HT1080 (cell line): ENCODE measurements around the gene ENTPD6. TPM values are rescaled to one million over a fixed set of nuclear protein-coding genes. Genes with fewer than 3 reads are reported as not detected.
"Not testable (repeated sequence)": the region's sequence is repeated elsewhere in the genome, so short reads cannot be mapped to it uniquely, and the experiment has no call there.

Experiments used
- DNase-seq: peaks from one replicate; pipeline ENCODE4 v3.0.0-alpha.2; 2015; ENCODE audit warnings: low read depth
- polyA plus RNA-seq, 2 experiments: library from polyadenylated mRNA; depleted of rRNA; stranded (reverse); fragments of >200 nt; gene quantifications; 2 replicates each; pipeline ENCODE4 v1.2.3, GENCODE V29; 2015
- total RNA-seq: library from RNA; depleted of rRNA; stranded (reverse); fragments of >200 nt; shearing (Covaris generic); gene quantifications from 2 replicates; pipeline ENCODE4 v1.2.3, GENCODE V29; 2014; rRNA removed

The ENTPD6 gene
- 96.1 and 107 TPM in 2 replicates for total RNA-seq
- polyA plus RNA-seq (2015; cell fraction: cytosol; rRNA removed) = 87.1 and 94.7 TPM in 2 replicates
- polyA plus RNA-seq (2015; cell fraction: nucleus; rRNA removed) = 167 and 180 TPM in 2 replicates

DNA sequence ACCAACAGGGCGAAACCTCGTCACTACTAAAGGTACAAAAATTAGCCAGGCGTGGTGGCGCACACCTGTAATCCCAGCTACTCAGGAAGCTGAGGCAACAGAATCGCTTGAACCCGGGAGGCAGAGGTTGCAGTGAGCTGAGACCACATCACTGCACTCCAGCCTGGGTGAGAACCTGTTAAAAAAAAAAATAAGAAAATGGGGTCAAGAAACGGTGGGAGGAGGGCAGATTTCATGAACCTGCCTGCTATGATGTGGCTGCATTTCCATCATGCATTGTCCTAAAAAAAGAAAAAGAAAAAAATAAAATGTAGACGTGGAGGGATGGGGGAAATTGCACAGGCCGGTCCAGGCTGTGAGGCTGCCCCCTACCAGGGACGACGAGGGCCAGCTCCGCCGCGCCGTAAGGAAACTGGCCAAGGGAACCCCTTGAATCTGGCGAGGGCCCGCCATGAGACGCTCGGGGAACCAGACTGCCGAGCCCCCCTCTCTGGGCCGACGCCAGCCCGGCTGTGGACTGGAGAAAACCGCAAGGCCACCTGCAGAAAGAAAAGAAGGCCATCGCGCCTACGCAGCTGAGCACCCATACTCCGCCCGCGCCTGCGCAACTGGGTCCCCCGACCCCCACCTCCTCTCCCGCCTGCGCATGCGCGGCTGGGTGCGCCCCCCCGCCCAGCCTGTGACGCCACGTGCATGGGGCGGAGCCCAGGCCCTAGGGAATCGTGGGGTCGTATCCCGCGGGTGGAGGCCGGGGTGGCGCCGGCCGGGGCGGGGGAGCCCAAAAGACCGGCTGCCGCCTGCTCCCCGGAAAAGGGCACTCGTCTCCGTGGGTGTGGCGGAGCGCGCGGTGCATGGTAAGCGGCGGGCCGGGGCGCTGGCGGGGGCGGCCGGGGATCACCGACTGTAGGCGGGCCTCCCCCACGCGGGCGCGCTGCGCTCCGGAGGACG, at the start of gene ENTPD6:
ENTPD6 (plus strand) TSS at position 699 of the 948 bp plus-strand sequence. CDS start 10,825 bp downstream, outside the sequence.
- DNase-seq = peak; percentile 69

- DNase-seq = no peak
Observed at GRCh38 chr20:25146976-25147375, 48.5 kb upstream of the ENTPD6 start.

- no peak for DNase-seq
Observed at GRCh38 chr20:25147716-25148115, 47.8 kb upstream of the ENTPD6 start.

DNA sequence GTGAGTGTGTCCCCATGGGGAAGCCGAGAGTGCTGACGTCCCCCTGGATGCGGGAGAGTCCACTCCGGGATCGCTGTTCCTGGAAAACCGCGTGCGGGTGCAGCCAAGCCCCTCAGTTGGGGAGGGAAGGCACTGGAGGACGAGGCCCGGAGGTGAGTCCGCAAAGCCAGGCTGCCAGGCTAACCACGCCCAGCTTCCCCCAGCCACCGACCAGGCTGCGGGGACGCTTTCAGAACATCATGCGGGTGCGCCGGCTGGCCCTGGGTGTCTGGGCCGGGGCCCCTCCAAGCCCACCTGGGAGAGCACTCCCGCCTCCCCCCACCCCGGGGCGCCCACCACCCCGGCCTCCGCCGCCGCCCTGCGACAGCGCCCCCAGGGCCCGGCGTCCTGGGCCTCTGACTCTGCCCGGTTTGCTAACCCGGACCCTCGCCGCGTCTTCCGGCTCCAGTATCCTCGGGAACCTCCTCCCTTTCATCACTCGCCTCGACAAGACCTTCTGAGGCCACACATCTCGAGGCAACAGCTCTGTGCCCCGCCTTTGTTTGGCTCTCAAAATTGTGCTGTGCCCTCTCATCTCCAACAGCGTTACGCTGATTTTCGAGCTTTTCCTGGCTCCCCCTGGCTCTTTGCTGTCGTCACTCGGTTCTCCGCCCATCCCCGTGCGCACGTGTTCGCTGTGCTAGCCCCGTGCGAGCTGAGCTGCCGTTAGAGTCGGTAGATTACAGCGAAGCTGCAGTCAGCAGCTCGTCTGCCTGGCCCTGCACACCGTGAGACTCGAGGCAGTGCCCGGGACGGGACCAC, 47.1 kb upstream of the ENTPD6 start:
- DNase-seq = no peak

DNA sequence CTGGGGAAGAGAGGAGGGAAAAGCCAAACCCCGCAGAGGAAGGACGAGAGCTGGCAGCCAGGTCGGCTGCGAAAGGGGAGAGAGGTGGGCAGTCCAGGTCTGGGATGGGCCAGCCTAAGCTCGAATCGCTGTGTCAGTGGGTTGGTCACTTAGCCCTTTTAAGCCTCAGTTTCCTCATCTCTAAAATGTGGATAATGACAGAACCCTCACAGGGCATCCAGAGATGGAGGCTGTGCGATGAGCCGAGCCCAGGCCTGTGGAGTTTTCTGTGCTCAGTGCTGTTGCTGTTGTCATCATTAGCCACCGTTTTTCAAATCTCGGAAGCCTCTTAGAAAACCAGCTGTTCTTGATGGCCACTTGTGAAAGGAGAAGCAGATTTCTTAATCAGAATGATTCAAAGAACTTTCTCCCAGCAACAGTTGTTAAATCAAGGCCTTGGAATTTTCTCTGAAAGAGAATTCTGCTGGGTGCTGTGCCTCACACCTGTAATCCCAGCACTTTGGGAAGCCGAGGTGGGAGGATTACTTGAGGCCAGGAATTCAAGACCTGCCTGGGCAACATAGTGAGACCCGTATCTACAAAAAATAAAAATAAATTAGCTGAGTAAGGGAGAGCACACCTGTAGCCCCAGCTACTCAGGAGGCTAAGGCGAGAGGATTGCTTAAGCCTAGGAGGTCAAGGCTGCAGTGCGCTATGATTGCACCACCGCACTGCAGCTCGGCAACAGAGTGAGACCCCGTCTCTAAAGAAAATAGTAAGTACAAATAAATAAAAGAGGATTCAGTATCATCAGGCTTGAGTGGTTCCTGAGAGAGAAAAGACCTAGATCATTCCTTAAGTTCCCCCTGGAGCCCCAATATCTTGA, 46.3 kb upstream of the ENTPD6 start:
- DNase-seq = no peak

DNA sequence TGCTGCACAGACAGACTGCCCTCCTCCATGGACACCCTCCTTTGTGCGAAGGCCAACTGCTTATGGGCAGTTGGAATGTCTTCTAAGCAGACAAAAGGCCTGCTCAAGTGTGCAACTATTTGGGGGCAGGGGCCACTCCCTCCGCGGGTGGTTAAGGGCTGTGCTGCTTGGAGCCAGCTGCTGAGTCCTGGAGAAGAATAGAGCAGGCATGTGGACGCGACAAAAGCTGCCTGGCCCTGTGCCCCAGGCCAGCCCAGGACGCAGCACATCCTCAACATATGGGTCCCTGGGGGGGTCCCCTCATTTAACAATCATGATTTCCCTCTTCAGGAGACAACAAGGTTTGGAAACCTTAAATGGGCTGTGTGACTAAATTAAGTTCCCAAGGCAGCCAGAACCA, 45.5 kb upstream of the ENTPD6 start:
- no peak for DNase-seq

- no peak for DNase-seq
Observed at GRCh38 chr20:25158043-25158442, 37.5 kb upstream of the ENTPD6 start.

GRCh38 chr20:25160467-25160866, 35.0 kb upstream of the ENTPD6 start:
- no peak for DNase-seq

GRCh38 chr20:25160897-25161296, 34.6 kb upstream of the ENTPD6 start:
- no peak for DNase-seq

DNA sequence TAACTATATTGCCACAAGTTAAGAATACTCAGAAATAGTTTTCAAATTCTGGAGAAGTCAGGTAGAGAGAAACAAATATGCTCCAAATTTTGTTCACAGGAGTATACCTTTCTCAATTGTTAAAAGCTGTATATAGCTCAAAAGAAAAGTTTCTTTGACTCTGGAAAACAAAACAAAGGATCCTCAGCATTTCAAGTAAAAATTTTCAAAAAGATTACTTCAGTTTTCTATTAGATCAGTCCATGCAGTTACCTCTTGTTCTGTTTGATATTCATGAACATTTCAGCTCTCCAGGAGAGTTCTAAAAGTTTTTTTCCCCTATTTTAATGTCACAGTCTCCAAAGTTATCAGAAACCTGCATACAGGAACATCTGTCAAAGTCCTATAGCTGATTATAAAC, 30.4 kb upstream of the ENTPD6 start:
- no peak for DNase-seq

- not testable (repeated sequence) for DNase-seq
Observed at GRCh38 chr20:25166105-25166782, 29.3 kb upstream of the ENTPD6 start.

- DNase-seq = no peak
Observed at GRCh38 chr20:25173321-25173720, 22.2 kb upstream of the ENTPD6 start.

DNA sequence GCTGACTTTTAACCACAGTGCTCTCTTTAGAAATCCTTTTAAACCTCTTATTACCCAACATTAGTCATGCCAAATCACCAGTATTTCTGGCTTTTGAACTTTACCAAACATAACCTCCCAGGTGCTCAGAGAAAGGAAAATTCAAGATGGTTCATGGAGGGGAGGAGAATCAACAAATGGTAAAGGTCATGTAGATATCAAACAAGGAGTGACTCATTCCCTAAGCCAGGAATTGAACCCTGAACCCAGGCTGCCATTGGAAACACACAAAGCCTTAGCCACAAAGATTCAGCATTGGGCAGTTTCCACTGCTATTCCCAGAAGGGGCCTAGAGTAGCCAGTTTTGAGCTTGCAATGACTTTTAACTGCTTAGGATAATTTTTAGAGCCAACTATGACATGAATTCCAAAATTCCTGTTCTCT, 21.6 kb upstream of the ENTPD6 start:
- no peak for DNase-seq

DNA sequence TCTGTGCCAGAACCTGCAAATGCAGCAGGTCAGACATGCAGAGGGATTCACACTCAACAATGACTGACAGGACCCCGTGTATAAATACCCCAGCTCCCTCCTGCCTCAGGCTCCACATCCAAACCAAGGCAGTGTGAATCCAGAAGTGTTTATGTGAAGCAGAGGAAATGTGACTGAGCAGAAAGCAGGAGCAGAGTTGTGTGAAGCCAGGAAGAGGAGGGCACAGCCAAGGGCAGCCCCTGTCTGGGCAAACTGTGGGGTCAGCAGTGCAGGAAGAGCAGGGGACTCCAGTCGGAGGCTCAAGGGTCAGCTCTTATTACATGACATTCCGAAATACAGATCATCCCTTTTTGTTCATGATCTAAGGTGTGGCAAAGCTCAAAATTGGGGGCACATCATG, 19.3 kb upstream of the ENTPD6 start:
- no peak for DNase-seq

GRCh38 chr20:25177890-25178321, 17.6 kb upstream of the ENTPD6 start:
- DNase-seq = peak; percentile 73

GRCh38 chr20:25178563-25179438, 16.7 kb upstream of the ENTPD6 start:
- peak; percentile 96 for DNase-seq

- no peak for DNase-seq
Observed at GRCh38 chr20:25179439-25180089, 15.9 kb upstream of the ENTPD6 start.

DNA sequence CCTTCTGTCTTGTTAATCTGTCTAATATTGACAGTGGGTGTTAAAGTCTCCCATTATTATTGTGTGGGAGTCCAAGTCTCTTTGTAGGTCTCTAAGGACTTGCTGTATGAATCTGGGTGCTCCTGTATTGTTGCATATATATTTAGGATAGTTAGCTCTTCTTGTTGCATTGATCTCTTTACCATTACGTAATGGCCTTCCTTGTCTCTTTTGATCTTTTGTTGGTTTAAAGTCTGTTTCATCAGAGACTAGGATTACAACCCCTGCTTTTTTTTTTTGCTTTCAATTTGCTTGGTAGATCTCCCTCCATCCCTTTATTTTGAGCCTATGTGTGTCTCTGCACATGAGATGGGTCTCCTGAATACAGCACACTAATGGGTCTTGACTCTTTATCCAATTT, 11.1 kb upstream of the ENTPD6 start:
- not testable (repeated sequence) for DNase-seq

DNA sequence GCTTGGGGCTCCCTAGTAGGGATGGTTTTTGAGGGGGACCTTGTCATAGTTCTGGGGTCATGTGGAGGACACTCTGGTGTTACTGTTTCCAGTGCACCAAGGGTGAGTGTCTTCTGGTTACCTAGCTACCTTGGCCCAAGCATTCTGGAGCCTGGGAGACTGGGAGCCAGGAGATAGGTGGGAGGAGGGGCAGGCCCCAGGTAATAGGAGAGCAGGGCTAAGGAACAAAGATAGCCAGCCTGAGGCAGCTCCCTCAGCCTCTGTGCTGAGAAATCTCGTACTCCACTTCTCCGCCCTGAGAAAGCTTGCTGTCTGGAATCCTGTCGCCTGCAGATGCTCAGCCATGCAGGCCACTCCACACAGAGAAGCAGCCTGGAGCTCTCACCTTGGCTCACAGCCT, 8.3 kb upstream of the ENTPD6 start:
- DNase-seq = no peak
